GM12878 (cell line): ENCODE results near the gene SNRK. TPM values are rescaled to one million over a fixed set of nuclear protein-coding genes. Genes with fewer than 3 reads are reported as not detected.

ENCODE experiments used
- ATAC-seq: fragments of 200-7000 bp; cut with Tn5 transposase; 3 replicates; pipeline ENCODE4 v1.9.1; 2020; ENCODE audit warnings: mild to moderate bottlenecking, moderate library complexity
- BruUV-seq: library from RNA; stranded (reverse); fragments of 400-500 nt; replicated peaks from 2 replicates; lab custom pipeline; 2021; lab: Mats Ljungman, UMichigan
- CTCF ChIA-PET: fragments of 300-600 bp; sonication (Branson Sonifier 250); formaldehyde crosslinking; extraction: SDS; loops from one replicate; lab custom pipeline; 2021; ENCODE audit warnings: inconsistent platforms; lab: Yijun Ruan, JAX
- POLR2A ChIA-PET: fragments of 350-600 bp; formaldehyde crosslinking; extraction: SDS; loops from one replicate; lab custom pipeline; 2021; ENCODE audit warnings: inconsistent platforms; lab: Charles Lee
- RAD21 ChIA-PET: fragments of 300-600 bp; sonication (Branson Sonifier 250); formaldehyde crosslinking; loops from one replicate; lab custom pipeline; 2023; ENCODE audit warnings: antibody characterized with exemption; ENCODE audit not compliant: unreplicated experiment; lab: Charles Lee
- SMC1A ChIA-PET: fragments of 300-600 bp; sonication (Branson Sonifier 250); formaldehyde crosslinking; loops from one replicate; lab custom pipeline; 2023; ENCODE audit not compliant: unreplicated experiment, uncharacterized antibody; lab: Charles Lee
- DNase-seq: peaks from one replicate; pipeline ENCODE4 v3.0.0-alpha.2; 2011; ENCODE audit warnings: low read depth, low spot score
- FAIRE-seq: peaks from 3 replicates; lab custom pipeline; 2011; peaks lifted over from hg19 to GRCh38; lab: Jason Lieb, UNC
- H2AFZ ChIP-seq: 2 replicates; pipeline ENCODE4 v1.6.0; 2011; ENCODE audit warnings: low read depth, low read length, control low read depth; ENCODE audit not compliant: control insufficient read depth
- H3K27ac ChIP-seq: 2 replicates; pipeline ENCODE4 v1.5.1; 2011; ENCODE audit warnings: control low read depth; ENCODE audit not compliant: control insufficient read depth, insufficient read depth
- H3K27me3 ChIP-seq, 2 experiments: replicated peaks in 1 of 2; 2 replicates each; pipeline versions ENCODE4 v1.6.0 to v1.6.1; 2011; ENCODE audit warnings: low read length in 1 of 2; ENCODE audit not compliant: control insufficient read depth in 2 of 2, insufficient read depth in 2 of 2
- H3K36me3 ChIP-seq, 2 experiments: 2 replicates each; pipeline ENCODE4 v1.5.1; 2011; ENCODE audit warnings: low read length in 1 of 2; ENCODE audit not compliant: control insufficient read depth in 2 of 2, insufficient read depth in 2 of 2
- H3K4me1 ChIP-seq: 2 replicates; pipeline ENCODE4 v1.6.1; 2011; ENCODE audit warnings: mild to moderate bottlenecking, low read length, moderate library complexity, mixed read lengths; ENCODE audit not compliant: control insufficient read depth, insufficient read depth
- H3K4me2 ChIP-seq: 2 replicates; pipeline ENCODE4 v1.6.0; 2011; ENCODE audit warnings: control low read depth; ENCODE audit not compliant: control insufficient read depth, insufficient read depth
- H3K4me3 ChIP-seq: fragments of 200-600 bp; sonication (generic); 2 replicates; pipeline ENCODE4 v1.5.1; 2016
- H3K79me2 ChIP-seq: 2 replicates; pipeline ENCODE4 v1.6.0; 2011; ENCODE audit warnings: low read length; ENCODE audit not compliant: control insufficient read depth, insufficient read depth
- H3K9ac ChIP-seq: 2 replicates; pipeline ENCODE4 v1.8.0; 2011; ENCODE audit warnings: low read length, control low read depth, mixed read lengths; ENCODE audit not compliant: control insufficient read depth, insufficient read depth
- H3K9me3 ChIP-seq: replicated peaks from 3 replicates; pipeline ENCODE4 v1.5.1; 2011; ENCODE audit warnings: mild to moderate bottlenecking, low read length; ENCODE audit not compliant: control insufficient read depth, insufficient read depth
- H4K20me1 ChIP-seq: 2 replicates; pipeline ENCODE4 v1.6.0; 2011; ENCODE audit not compliant: control insufficient read depth, insufficient read depth
- ASH2L ChIP-seq: fragments of 300-600, 200-600 bp; sonication (generic); IDR thresholded peaks from 2 replicates; pipeline ENCODE4 v1.6.1; 2017; ENCODE audit warnings: low read depth, mild to moderate bottlenecking, borderline replicate concordance
- IKZF2 ChIP-seq, 2 experiments: fragments of 450-650 bp; IDR thresholded peaks; 2 replicates each; pipeline ENCODE4 v1.6.1; 2017; ENCODE audit warnings: mild to moderate bottlenecking in 2 of 2, moderate library complexity in 2 of 2
- KAT2A ChIP-seq: conservative IDR thresholded peaks from 2 replicates; pipeline ENCODE4 v1.6.1; 2011; ENCODE audit warnings: low read depth, low read length; ENCODE audit not compliant: control insufficient read depth
- NFXL1 ChIP-seq: fragments of 450-650 bp; IDR thresholded peaks from 2 replicates; pipeline ENCODE4 v1.6.1; 2017; ENCODE audit warnings: antibody characterized with exemption, mild to moderate bottlenecking, borderline replicate concordance
- TBL1XR1 ChIP-seq: IDR thresholded peaks from 2 replicates; pipeline ENCODE4 v1.6.1; 2012; ENCODE audit warnings: low read depth, low read length, improper control_type of control experiment
- YY1 ChIP-seq: IDR thresholded peaks from 2 replicates; pipeline ENCODE4 v1.6.1; 2011; ENCODE audit warnings: low read depth, mild to moderate bottlenecking, low read length
- ZZZ3 ChIP-seq: IDR thresholded peaks from 2 replicates; pipeline ENCODE4 v1.6.1; 2011; ENCODE audit warnings: low read depth; ENCODE audit not compliant: control insufficient read depth, insufficient read length
- WGBS: methylation state at CpG from one replicate; pipeline ENCODE4 v1.1.6; 2016; ENCODE audit warnings: low lambda C conversion rate; ENCODE audit not compliant: insufficient replicate concordance, insufficient coverage; ENCODE audit errors: missing lambda C conversion rate; 5-methylcytosine and 5-hydroxymethylcytosine counted together
- in situ Hi-C: fragments of 300-500 bp; cut with MboI; formaldehyde crosslinking; loops from 9 replicates; pipeline ENCODE4 v1.14.3; 2018; ENCODE audit warnings: mixed read lengths
- intact Hi-C: fragments of 100-400 bp; cut with micrococcal nuclease; formaldehyde crosslinking; loops from one replicate; pipeline ENCODE4 v1.14.2; 2022; ENCODE audit not compliant: unreplicated experiment
- polyA plus RNA-seq, 11 experiments: library from polyadenylated mRNA; depleted of rRNA in 4 of 11; unstranded in 6 of 11; stranded (reverse) in 5 of 11; fragments of >200 nt; fragmentation: Nextera tagmentation in 4 of 11; fragmentation: Illumina TruSeq in 1 of 11; extraction: Ambion mirVana in 4 of 11; extraction: Trizol in 1 of 11; gene quantifications; 1 replicate in 1 of 11; 2 replicates in 10 of 11; pipeline versions ENCODE4 v1.2.1 to v1.2.3, GENCODE V29; 2011 to 2016; ENCODE audit warnings: inconsistent platforms in 2 of 11, missing spikeins in 2 of 11, low read depth in 1 of 11
- total RNA-seq, 4 experiments: library from RNA; depleted of rRNA in 3 of 4; stranded (reverse); fragments of >200 nt in 3 of 4; fragmentation: Illumina TruSeq in 1 of 4; extraction: Trizol in 1 of 4; gene quantifications; 2 replicates each; pipeline versions ENCODE4 v1.2.1 to v1.2.3, GENCODE V29; 2013 to 2021

Gene SNRK
- total and polyA plus RNA-seq, 10 of the 15 experiments (the other 5 are each of a cell fraction or from before 2014, with no cell fraction given): 1.6 to 12.1 (median 7.6) TPM

GRCh38 chr3:43390255-43390588 is 103.9 kb downstream of the SNRK start:
- in situ Hi-C loops: no loop called here
- H3K27ac ChIP-seq: no peak overlapping the region
- FAIRE-seq (no peak), DNase-seq (no peak)
- CTCF ChIA-PET: interaction anchor here (2.4 kb wide), 1 partner anchor 10 kb away, joined by 11 read pairs; no protein-coding TSS in a partner anchor
- RAD21 ChIA-PET: no interaction called here
- BruUV-seq: no TSS peak
- no peaks in the 10 kb centered on the region for H4K20me1 ChIP-seq
- POLR2A ChIA-PET: no interaction called here
- no peaks in the 10 kb centered on the region for H3K36me3 ChIP-seq
- no peaks in the 10 kb centered on the region for H3K27me3 ChIP-seq
- no peak overlapping the region for H3K4me3 ChIP-seq
- TF ChIP-seq IKZF2 (IDR thresholded peaks at IDR 0.05): no peak
- no peak for TF ChIP-seq NFXL1
- no peak for TF ChIP-seq KAT2A
- no peak for TF ChIP-seq ASH2L
- no peak for TF ChIP-seq ZZZ3
- TF ChIP-seq, all 136 proteins: peak for 0
- intact Hi-C loops: no loop called here
- Histone ChIP-seq H3K4me1 (no peaks in the 10 kb centered on the region), H3K9ac (no peak overlapping the region), H2AFZ (no peak overlapping the region; the same call in 1 of the 2 replicates), H3K4me2 (no peak overlapping the region), H3K79me2 (no peaks in the 10 kb centered on the region), H3K9me3 (no peaks in the 10 kb centered on the region)
- no peak for ATAC-seq
- SMC1A ChIA-PET: no interaction called here
- WGBS: 38% methylated on average over 1 of the region's 1 CpG

GRCh38 chr3:43391621-43392020 is 105.3 kb downstream of the SNRK start:
- Histone ChIP-seq H2AFZ (no peak overlapping the region), H4K20me1 (no peaks in the 10 kb centered on the region), H3K27me3 (no peaks in the 10 kb centered on the region), H3K4me2 (no peak overlapping the region), H3K79me2 (no peaks in the 10 kb centered on the region)
- BruUV-seq: no TSS peak
- FAIRE-seq: no peak
- intact Hi-C loops: no loop called here
- RAD21 ChIA-PET: no interaction called here
- TF ChIP-seq YY1 (peak; percentile 77), TBL1XR1 (no peak)
- TF ChIP-seq, all 136 proteins: peak for 1
- WGBS: 50% methylated on average over 1 of the region's 1 CpG
- Histone ChIP-seq H3K4me1 (no peaks in the 10 kb centered on the region), H3K4me3 (no peak overlapping the region), H3K9ac (no peak overlapping the region), H3K36me3 (no peaks in the 10 kb centered on the region), H3K27ac (no peak overlapping the region), H3K9me3 (no peaks in the 10 kb centered on the region)
- ChIA-PET POLR2A (no interaction called here), CTCF (no interaction called here), SMC1A (interaction anchor here (1.1 kb wide), 1 partner anchor 14 kb away, joined by 3 read pairs; no protein-coding TSS in a partner anchor)
- no peak; the same call in 2 of the 3 replicates for ATAC-seq
- in situ Hi-C loops: no loop called here
- DNase-seq: no peak
